Raji (cell line): ENCODE data around the gene SYNJ2.

Source experiments
- POLR2A ChIP-seq: IDR thresholded peaks from 2 replicates; pipeline ENCODE4 v1.6.1; 2011; ENCODE audit warnings: low read depth, low read length, control low read depth; ENCODE audit not compliant: insufficient read depth

Gene SYNJ2

DNA sequence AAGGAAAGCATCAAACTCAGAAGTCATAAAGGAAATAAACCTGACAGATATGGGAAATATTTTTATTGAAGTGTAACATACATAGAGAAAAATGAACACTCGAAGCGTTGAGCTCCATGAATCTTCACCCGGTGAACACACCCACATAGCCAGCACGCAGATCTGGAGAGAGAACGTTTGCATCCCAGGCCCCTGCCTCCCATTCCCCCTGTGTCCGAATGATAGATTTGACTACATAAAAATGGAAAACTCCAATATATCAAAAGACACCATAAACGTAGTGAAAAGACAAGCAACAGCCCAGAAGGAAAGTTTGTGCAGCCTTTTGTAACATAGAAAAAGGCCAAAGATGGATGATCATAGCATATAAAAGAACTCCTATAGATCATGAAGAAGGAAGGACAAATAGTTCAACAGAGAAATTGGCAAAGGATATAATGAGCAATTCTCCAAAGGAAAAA is 17.1 kb downstream of the SYNJ2 start:
- TF ChIP-seq POLR2A = no peak

- TF ChIP-seq POLR2A = no peak
Observed at GRCh38 chr6:157999168-158000051, 17.7 kb downstream of the SYNJ2 start.

DNA sequence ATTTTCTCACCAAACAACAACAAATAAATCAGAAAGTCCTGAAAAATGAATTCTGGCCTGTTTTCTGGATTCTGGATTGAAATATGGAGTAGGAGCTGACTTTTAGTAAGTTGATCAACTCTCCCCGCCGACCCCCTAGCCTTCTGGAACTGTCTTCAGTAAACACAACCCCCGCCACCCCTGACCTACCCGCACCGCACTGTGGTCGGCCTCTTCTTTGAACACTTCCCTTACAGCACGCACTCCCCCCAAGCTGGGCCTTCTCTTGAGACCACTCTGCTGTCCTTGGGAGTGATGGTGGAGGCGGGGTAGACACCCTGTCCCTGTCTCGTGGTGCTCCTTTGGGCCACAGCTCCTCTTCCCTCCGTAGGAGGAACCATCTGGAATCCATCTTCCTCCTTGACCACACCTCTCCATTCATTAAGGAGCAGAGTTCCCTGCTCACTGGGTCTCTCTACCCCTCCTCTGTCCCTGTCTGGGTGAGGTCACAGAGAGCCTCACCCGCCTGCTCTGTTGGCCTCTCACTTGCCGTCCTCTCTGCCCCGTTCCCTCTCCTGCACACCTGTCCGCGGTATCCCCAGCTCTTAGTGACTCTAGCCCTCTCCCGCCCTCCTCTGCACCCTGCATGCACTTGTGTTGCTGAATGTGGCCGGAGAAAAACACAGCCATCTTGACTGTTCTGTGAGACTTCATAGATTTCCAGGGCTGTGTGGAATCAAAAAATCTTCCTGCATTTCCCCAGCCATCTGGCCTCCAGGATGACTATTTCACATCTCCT is 19.1 kb downstream of the SYNJ2 start:
- no peak for TF ChIP-seq POLR2A

- no peak for TF ChIP-seq POLR2A
Observed at GRCh38 chr6:158002249-158002950, 20.7 kb downstream of the SYNJ2 start.

- no peak for TF ChIP-seq POLR2A
Observed at GRCh38 chr6:158002951-158003853, 21.5 kb downstream of the SYNJ2 start.

GRCh38 chr6:158003910-158004700 is 22.4 kb downstream of the SYNJ2 start:
- no peak for TF ChIP-seq POLR2A

DNA sequence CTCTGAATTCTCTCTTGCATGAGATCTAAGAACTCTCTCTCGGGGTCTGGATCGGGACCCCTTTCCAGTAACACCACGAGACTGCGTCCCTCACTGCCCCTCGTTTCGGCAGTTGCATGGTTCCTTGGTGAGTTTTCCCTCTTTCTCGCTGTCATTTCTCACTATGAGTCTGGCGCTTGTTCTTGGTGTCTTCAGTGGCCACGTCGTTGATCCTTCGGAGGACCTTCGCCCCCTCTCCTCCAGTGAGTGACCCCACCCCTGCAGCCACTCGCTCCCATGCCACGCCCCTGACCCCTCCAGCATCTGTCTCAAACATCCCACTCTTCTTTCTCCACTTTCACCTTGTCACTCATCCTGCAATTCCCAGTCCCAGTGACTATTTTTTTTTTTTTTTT is 23.0 kb downstream of the SYNJ2 start:
- TF ChIP-seq POLR2A = no peak

GRCh38 chr6:158005626-158006180 is 24.0 kb downstream of the SYNJ2 start:
- no peak for TF ChIP-seq POLR2A

DNA sequence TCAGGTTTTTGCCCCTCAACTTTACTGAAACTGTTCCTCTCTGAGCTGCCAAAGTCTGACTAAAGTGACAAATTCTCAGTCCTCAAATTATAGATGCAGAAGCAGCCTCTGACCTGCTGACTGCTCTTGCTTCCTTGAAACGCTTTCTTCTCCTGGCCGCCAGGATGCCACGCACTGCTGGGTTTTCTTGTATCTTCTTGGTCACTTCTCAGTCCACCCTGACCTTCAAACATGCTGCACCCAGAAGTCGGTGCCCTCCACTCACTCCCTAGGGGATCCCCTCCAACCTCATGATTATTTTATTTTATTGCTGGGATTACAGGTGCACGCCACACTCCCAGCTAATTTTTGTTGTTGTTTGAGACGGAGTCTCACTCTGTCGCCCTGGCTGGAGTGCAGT is 24.7 kb downstream of the SYNJ2 start:
- TF ChIP-seq POLR2A = no peak

DNA sequence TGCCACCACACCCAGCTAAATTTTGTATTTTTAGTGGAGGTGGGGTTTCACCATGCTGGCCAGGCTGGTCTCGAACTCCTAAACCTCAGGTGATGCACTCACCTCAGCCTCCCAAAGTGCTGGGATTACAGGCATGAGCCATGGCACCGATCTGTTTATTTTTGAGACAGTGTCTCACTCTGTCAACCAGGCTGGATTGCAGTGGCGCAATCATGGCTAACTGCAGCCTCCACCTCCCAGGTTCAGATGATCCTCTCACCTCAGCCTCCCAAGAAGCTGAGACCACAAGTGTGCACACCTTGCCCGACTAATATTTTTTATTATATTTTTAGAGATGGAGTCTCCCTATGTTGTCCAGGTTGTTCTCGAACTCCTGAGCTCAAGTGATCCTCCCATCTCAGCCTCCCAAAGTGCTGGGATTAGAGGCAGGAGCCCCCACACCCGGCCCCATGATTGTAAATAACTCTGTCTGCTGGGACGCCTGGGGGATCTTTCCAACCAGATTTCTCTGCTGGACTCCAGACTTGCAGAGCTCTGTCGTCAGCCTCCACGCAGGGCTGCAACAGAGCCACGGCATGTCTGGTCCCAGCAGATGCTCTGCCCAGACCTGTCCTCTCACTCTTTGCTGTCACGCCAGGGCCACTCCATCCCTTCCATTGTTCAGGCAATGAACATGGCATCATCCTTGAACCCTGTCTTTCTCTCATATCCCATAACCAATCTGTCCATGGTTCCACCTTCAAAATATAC is 25.3 kb downstream of the SYNJ2 start:
- TF ChIP-seq POLR2A = no peak

DNA sequence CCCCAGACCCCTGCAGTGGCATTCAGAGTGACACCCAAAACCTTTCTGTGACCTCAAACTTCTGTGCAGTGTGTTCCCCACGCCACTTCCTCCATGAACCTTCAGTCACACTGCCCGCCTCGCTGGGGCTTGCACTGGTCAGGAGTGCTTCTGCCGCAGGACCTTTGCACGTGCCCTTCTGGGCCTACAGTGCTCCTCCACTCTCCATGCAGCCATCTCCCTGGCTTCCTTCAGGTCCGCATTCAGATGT is 27.1 kb downstream of the SYNJ2 start:
- no peak for TF ChIP-seq POLR2A

DNA sequence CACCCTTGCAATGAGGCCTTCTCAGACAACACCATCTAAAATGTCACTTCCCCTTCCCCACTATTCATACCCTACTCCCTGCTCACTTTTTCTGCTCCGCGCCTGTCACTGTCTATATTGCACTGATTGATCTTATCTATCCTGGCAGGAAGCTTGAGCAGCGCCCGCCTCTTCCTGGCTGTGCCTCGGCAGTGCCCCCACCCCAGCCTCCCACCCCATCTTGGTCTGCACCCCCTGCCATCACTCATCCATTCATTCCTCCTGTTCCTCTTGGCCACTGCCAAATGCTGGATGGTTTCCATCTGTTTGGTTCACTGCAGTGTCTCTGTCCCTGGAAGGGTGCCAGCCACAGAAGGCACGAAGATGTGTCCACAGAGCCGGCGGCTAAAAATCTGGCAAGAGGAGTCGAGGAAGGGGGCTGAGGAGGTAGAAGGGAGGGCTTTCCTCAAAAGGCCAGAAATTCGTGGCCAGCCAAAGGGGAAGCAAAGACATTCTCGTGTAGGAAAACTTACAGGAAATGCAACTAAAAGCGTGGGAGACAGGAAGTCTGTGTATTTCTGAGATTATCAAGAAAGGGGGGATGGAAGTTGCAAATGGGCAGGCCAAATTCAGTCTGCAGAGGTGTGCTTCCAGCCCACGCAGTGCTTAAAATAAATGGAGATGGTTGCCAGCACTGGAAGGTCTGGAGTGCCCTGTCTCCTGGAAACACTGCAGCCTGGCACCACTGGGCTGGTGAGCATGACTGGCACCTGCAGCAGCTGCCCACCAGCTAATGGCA is 27.6 kb downstream of the SYNJ2 start:
- TF ChIP-seq POLR2A = no peak
